Hematopoietic multipotent progenitor cell treated with erythropoietin and hydrocortisone succinate and interleukin-3 and kit ligand, for 8 days (in vitro differentiated cells): ENCODE data around the gene KEAP1.

Source experiments
- DNase-seq: peaks from one replicate; pipeline ENCODE4 v3.0.0-alpha.2; 2015

KEAP1 gene

DNA sequence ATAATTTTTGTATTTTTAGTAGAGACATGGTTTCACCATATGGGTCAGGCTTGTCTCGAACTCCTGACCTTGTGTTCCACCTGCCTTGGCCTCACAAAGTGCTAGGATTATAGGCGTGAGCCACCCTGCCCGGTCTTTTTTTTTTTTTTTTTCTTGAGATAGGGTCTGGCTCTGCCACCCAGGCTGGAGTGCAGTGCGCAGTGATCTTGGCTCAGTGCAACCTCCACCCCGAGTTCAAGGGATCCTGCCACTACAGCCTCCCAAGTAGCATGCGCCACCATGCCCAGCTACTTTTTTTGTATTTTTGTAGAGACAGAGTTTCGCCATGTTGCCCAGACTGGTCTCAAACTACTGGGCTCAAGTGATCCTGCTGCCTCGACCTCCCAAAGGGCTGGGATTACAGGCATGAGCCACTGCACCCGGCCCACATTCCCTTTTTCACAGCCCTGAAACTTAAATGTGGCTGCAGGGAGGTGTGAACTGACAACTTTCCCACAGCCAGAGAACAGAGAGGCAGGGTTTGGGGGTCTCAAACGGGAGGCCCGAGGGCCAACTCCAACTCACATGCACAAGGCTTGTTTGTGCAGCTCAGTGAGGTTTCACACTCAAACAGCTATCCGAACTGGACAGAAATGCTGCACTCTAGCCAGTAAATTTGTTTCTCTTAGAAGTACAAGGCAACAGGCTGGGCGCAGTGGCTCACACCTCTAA lies 18.5 kb upstream of the KEAP1 start:
- no peak for DNase-seq

DNA sequence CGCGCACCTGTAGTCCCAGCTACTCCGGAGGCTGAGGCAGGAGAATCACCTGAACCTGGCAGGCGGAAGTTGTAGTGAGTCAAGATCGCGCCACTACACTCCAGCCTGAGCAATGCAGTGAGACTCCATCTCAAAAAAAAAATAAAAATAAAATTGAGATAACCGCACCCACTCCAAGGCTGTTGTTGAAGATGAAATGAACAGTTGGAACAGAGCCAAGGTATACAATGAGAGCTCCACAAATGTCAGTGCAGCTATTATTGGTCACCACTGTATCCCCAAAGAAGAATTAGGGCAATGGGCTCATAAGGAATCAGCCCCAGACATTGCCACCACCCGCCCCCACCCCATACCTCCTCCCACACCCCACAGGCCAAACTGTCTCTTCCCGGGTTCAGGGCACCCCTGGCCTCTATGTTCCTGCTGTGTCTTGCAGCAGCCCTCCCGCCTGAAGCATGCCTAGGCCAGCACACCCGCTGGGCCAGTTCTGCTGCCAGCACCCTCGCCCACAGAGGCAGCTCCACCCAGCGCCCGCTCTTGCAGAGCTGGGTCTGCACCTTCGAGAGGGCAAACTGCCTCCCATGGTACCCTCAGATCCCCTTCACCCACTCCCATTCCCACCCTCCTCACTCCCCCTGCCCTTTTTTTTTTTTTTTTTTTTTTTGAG lies 17.6 kb upstream of the KEAP1 start:
- no peak for DNase-seq

DNA sequence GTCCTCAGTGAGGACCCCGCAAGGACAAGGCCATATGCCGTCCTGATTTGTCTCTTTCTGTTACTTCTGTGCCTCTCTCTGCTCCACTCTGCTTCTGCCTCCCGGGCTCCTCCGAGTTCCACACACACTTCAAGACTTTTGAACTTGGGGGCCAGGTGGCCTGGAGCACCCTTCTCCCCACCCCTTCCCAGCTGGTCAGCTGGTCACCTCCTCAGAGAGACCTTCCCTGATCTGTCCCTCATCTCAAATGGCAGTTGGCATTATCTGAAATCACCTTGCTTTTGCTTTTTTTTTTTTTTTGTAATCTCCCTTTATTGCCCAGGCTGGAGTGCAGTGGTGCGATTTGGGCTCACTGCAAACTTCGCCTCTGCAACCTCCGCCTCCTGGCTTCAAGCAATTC lies 16.3 kb upstream of the KEAP1 start:
- DNase-seq: no peak

DNA sequence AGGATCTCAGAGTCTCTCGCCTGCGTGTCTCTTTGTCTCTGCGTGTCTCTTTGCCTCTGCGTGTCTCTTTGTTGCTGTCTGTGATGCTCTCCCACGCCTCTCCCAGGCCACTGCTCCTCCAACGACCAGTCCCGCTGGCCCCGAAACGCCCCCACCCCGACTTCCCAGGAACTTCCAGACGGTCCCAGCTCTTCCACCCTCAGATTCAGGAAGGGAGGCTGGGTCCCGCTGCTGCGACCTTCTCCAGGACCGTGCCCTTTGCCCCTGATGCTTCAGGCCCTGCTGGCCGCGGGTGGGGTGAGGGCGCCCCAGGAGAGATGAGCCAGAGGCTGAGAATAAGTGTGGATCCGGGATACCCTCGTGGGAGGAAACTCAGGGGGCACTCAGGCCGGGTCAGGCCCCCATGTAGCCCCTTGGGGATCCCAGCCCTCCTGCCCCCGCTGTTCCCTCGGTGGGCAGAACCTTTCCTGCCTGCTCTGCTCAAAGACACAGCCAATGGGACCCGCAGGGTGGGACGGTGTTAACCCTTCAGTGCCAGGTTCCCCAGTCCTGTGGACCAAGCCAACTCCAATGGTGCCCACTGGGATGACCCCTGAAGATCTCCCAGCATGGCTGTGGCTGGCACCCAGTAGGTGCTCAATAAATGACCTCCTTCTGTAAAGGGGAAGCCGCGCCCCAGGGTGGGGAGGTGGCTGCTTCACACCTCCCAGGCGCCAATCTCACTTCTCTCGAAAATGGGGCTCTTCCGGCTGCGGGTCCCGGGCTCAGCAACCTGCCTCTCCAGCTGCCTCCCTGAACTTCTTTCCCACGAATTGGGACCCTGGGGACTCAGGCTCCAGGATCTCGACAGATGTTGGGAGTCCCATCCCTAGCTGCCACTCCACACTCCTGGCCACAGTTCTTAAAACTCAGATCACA lies 15.5 kb upstream of the KEAP1 start:
- no peak for DNase-seq

GRCh38 chr19:10517760-10518443 lies 14.7 kb upstream of the KEAP1 start:
- peak; percentile 37 for DNase-seq

DNA sequence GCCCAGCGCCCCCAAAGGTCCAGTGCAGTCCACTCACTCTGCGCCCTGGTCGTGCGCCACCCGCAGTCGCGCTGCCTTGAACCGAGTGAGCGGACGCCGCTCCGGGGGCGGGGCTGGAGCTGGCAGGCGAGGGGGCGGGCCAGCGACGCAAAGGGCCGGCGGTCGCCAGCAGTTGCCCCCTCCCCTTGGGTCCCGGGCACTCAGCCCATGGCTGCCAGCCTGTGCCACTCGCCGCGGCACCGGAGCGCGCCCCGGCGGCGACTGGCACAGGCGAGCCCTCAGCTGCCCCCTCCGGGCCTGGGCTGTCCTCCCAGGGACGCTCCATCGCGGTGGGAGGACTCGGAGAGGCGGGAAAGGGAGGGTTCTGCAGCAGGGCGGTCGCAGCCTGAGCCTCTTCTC lies 14.2 kb upstream of the KEAP1 start, which contains the start of gene S1PR5:
TSS of gene S1PR5 (minus strand) at position 87 of the 399 bp plus-strand sequence. CDS start 2,436 bp downstream, outside the sequence.
- DNase-seq: no peak

GRCh38 chr19:10516671-10517286 lies 13.6 kb upstream of the KEAP1 start:
- no peak for DNase-seq

DNA sequence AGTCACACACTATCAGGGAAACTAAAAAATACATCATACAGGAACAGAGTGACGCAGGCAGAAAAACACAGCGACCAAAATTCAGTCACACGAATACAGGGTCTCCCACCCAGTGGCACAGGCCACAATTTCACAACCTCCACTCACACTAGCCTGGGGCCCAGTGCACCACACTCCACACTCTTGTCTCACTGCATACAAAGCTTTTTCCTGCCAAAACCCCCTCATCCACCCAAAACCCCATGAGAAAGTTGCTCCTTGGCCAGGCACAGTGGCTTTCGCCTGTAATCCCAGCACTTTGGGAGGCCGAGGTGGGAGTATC lies 12.9 kb upstream of the KEAP1 start:
- no peak for DNase-seq

GRCh38 chr19:10514211-10515145 lies 11.3 kb upstream of the KEAP1 start:
- no peak for DNase-seq

DNA sequence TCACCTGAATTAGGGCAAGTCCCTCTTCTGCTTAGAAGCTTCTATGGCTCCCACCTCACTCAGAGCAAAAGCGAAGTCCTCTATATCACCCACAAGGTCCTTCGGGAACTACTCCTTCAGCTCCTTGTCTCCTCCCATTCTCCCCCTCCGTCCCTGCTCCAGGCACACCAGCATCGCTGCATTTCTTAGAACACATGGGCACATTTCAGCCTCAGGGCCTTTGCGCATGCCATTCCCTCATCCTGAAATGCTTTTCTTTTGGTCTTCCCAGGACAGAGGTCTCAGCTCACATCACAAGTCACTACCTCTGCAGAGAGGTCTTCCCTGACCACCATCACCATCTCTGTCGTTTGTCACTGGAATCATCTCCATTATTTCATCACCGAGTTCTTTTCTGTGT lies 10.1 kb upstream of the KEAP1 start:
- no peak for DNase-seq

DNA sequence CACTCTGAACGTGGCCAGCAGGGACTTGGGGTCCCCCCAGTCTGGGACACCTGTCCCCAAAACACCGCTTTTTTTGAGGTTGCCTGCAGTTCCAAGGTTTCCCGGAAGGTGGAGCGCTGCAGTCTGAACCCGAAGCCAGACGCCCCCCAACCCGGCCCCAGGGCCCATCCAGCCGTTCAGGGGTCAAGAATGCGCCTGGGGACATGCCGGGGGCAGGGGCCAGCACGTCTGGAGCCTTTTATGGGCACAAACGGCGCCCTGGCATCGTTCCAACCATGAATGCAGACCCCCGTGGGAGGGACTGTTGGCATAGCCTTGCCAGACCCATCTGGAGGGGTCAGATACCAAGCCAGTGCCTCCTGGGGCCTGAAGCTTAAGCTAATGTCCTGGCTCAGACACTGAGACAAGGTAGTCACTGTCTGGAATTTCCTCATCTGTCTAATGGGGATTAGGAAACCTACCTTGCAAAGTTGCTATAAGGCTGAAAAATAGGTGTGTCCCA lies 7.2 kb upstream of the KEAP1 start:
- DNase-seq: peak; percentile 50

DNA sequence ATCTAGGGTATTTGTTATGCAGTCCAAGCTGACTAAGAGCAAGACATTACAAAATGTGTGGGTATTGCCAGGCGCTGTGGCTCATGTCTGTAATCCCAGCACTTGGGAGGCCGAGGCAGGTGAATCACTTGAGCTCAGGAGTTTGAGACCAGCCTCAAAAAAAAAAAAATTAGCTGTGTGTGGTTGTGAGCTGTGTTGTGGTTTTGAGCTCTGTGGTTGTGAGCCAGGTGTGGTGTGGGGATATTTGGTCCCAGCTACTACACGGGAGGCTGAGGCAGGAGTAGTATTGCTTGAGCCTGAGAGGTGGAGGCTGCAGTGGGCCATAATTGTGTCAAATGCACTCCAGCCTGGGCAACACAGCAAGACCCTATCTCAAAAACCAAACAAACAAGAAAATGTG lies 5.6 kb upstream of the KEAP1 start:
- no peak for DNase-seq

- no peak for DNase-seq
Observed at GRCh38 chr19:10508036-10508435, 4.9 kb upstream of the KEAP1 start.

DNA sequence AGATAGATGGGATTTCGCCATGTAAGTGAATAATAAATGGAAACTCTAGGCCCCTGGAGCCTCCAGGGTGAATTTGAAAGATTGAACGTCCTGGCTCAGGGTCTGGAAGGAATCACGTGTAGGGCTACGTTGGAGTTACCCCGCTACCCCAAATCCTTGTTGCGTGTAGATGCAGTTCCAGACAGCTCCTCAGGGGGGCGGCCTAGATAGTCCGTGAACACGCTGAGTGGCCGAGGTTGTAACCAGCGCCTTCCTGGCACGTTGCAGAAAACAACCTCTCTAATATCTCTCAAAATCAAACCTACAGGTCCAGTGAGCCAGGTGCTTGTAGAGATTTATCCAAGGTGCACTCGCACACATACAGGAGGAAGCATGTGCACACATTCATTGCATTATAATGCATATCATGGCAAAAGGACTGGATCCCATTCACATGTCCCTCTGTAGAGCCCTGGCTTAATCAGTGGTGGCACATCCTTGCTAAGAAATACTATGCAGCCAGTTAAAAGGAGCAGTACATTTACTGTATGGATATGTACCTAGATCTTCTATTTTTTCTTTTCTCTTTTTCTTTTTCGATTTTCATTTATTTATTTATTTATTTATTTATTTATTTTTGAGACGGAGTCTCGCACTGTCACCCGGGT lies 2.5 kb upstream of the KEAP1 start:
- peak; percentile 84 for DNase-seq

DNA sequence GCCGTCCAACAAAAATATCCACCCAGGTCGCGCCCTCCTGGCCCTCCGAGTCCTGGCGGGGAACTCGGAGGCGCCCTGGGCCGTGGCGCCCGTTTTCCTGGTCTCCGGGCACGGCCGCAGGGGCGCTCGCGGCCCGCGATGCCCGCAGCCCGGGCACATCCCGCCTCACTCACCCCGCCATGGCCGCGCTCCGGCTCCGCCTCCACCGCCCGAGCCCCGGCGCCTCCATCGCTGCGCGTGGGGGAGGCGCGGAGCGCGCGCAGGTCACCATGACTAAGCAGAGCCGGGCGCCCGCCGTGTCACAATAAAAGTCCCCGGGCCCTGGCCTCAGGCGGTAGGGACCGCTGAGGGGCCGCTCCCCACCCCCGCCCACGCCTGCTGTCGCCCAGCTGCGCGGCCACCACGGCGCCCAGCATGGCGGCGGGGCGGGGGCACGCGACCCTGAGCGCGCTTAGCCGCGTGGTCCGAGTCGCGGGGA lies 593 bp downstream of the KEAP1 start:
- DNase-seq: peak; percentile 92

- peak; percentile 70 for DNase-seq
Observed at GRCh38 chr19:10501971-10502523, 1.1 kb downstream of the KEAP1 start.

DNA sequence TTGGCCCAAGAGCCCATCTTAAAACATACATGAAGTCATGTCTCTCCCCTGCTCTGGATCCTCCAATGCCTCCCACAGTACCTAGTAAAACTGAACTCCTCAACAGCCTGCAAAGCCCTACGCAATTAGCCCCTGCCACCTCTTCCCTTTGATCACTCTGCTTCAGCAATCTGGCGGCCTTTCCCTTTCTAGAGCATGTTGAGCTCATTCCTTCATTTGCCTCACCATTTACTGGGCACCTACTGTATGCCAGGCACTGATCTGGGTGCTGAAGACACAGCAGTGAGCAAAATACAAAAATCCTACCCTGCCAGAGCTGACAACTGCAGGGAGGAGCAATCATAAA lies 2.9 kb downstream of the KEAP1 start:
- DNase-seq: no peak

- DNase-seq: peak; percentile 37
Observed at GRCh38 chr19:10499550-10500246, 3.5 kb downstream of the KEAP1 start.

GRCh38 chr19:10497371-10497770 lies 5.8 kb downstream of the KEAP1 start:
- no peak for DNase-seq
